ENCODE results near the gene MAGEC3.

- TF ChIP-seq ZNF165 (CRISPR knock-in tag; IDR thresholded peaks at IDR 0.05; ENCODE audit: borderline replicate concordance) (no peak), SETDB1 (IDR thresholded peaks at IDR 0.05; ENCODE audit: low read length) (no peak), ZNF445 (CRISPR knock-in tag; IDR thresholded peaks at IDR 0.05; ENCODE audit: low read depth) (no peak), CTCF (IDR thresholded peaks at IDR 0.05 in 2 of 3, conservative IDR thresholded peaks at IDR 0.05 in 1 of 3; ENCODE audit: insufficient read depth in 2 of 3, low read depth in 1 of 3, low read length in 3 of 3) (no peak), TRIM28 (IDR thresholded peaks at IDR 0.05) (no peak), SMARCC2 (IDR thresholded peaks at IDR 0.05; ENCODE audit: low read depth) (no peak), ZKSCAN3 (CRISPR knock-in tag; IDR thresholded peaks at IDR 0.05) (no peak), TCF7L2 (IDR thresholded peaks at IDR 0.05; ENCODE audit: low read depth, low read length) (no peak), KLF6 (CRISPR knock-in tag; IDR thresholded peaks at IDR 0.05; ENCODE audit: borderline replicate concordance) (no peak), ARID2 (IDR thresholded peaks at IDR 0.05) (no peak), SMC3 (conservative IDR thresholded peaks at IDR 0.05; ENCODE audit: insufficient read depth, low read depth, low read length) (no peak), SP1 (CRISPR knock-in tag; IDR thresholded peaks at IDR 0.05) (no peak)
These were observed 41.5 kb downstream of the MAGEC3 start for GRCh38 chrX:141879616-141880015.

Measured in K562 (cell line).